Caco-2 (cell line): Measurements from ENCODE around the gene COQ5. TPM values are rescaled to one million over a fixed set of nuclear protein-coding genes. Genes with fewer than 3 reads are reported as not detected.
A peak's percentile ranks its signal among the peaks of the same experiment; 100 is the strongest.

ENCODE experiments used
- BruUV-seq: library from RNA; stranded (reverse); fragments of 400-500 nt; replicated peaks from 2 replicates; lab custom pipeline; 2021; lab: Mats Ljungman, UMichigan
- CTCF ChIA-PET: fragments of 300-600 bp; sonication (Branson Sonifier 250); formaldehyde crosslinking; loops from one replicate; lab custom pipeline; 2022; ENCODE audit warnings: antibody characterized with exemption; lab: Charles Lee
- POLR2A ChIA-PET: fragments of 300-600 bp; sonication (Branson Sonifier 250); formaldehyde crosslinking; loops from one replicate; lab custom pipeline; 2022; ENCODE audit warnings: antibody characterized with exemption; lab: Charles Lee
- DNase-seq, 2 experiments: peaks; one replicate each; pipeline versions ENCODE4 v3.0.0 to v3.0.0-alpha.2; 2020 to 2022
- H3K27me3 ChIP-seq: replicated peaks from 2 replicates; pipeline ENCODE4 v1.6.0; 2011; ENCODE audit warnings: low read length; ENCODE audit not compliant: control insufficient read depth, insufficient read depth
- H3K36me3 ChIP-seq: 2 replicates; pipeline ENCODE4 v1.5.1; 2011; ENCODE audit warnings: low read length; ENCODE audit not compliant: control insufficient read depth, insufficient read depth
- H3K4me1 ChIP-seq: fragments of 250-450 bp; sonication (Bioruptor Pico); 2 replicates; pipeline ENCODE4 v1.5.1; 2020; ENCODE audit warnings: mild to moderate bottlenecking
- H3K4me3 ChIP-seq: 2 replicates; pipeline ENCODE4 v1.5.1; 2011; ENCODE audit warnings: low read depth, mild to moderate bottlenecking, control low read depth, low read length
- H3K9me3 ChIP-seq: fragments of 250-450 bp; sonication (Bioruptor Pico); 2 replicates; pipeline ENCODE4 v1.5.1; 2020; ENCODE audit warnings: mild to moderate bottlenecking, moderate library complexity
- H3K27ac Mint-ChIP-seq: one replicate; pipeline ENCODE4 v1.8.0; 2022; ENCODE audit warnings: mixed read lengths; ENCODE audit not compliant: unreplicated experiment
- H3K27me3 Mint-ChIP-seq: one replicate; pipeline ENCODE4 v1.8.0; 2022; ENCODE audit warnings: mixed read lengths; ENCODE audit not compliant: insufficient read depth, unreplicated experiment
- H3K36me3 Mint-ChIP-seq: one replicate; pipeline ENCODE4 v1.8.0; 2022; ENCODE audit warnings: mild to moderate bottlenecking, mixed read lengths; ENCODE audit not compliant: insufficient read depth, unreplicated experiment
- H3K4me1 Mint-ChIP-seq: one replicate; pipeline ENCODE4 v1.8.0; 2022; ENCODE audit warnings: low read depth, mixed read lengths; ENCODE audit not compliant: unreplicated experiment
- H3K4me3 Mint-ChIP-seq: one replicate; pipeline ENCODE4 v1.8.0; 2022; ENCODE audit warnings: mild to moderate bottlenecking, moderate library complexity, mixed read lengths; ENCODE audit not compliant: unreplicated experiment
- H3K9me3 Mint-ChIP-seq: one replicate; pipeline ENCODE4 v1.8.0; 2022; ENCODE audit warnings: mixed read lengths; ENCODE audit not compliant: unreplicated experiment
- intact Hi-C: fragments of 100-400 bp; cut with micrococcal nuclease; formaldehyde crosslinking; loops from one replicate; pipeline ENCODE4 v1.10.0; 2022; ENCODE audit not compliant: unreplicated experiment
- total RNA-seq: library from RNA; stranded (reverse); gene quantifications from 2 replicates; pipeline ENCODE4 v1.2.3, GENCODE V29; 2022
- TF ChIP-seq, protein P1 (sequence below), 2 experiments: fragments of 200-600 bp in 1 of 2; IDR thresholded peaks; 1 replicate in 1 of 2; 2 replicates in 1 of 2; pipeline versions ENCODE4 v1.5.1 to v1.8.0; 2011 to 2022; ENCODE audit warnings: antibody characterized with exemption in 1 of 2, control low read depth in 1 of 2, inconsistent platforms in 1 of 2, low read depth in 1 of 2, low read length in 1 of 2, mild to moderate bottlenecking in 1 of 2, moderate library complexity in 1 of 2; ENCODE audit not compliant: insufficient read depth in 1 of 2, severe bottlenecking in 1 of 2, unreplicated experiment in 1 of 2

The COQ5 gene
- total RNA-seq, 1 experiment from 2014 or later: 20.7 TPM

DNA sequence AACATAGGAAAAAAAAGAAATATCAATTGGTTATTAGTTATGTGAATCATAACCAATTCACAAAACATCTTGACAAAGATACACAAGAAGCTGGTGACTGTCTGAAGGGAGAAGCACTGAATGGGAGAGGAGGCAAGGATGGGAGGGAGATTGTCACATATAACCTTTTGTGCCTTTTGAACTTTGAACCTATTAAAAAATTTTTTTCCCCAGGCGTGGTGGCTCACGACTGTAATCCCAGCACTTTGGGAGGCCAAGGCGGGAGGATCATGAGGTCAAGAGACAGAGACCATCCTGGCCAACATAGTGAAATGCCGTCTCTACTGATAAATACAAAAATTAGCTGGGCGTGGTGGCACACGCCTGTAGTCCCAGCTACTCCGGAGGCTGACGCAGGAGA, 20.4 kb downstream of the COQ5 start:
- ChIA-PET CTCF (interaction anchor here (0.7 to 0.8 kb wide), 2 partner anchors 14 to 273 kb away, joined by 3 to 6 read pairs; no protein-coding TSS in a partner anchor), POLR2A (no interaction called here)
- H3K4me3 ChIP-seq: no peak overlapping the region
- no peaks in the 10 kb centered on the region for H3K36me3 ChIP-seq
- peaks cover 7% of the 10 kb centered on the region; the same call in 1 of the 2 replicates for H3K4me1 ChIP-seq
- H3K9me3 ChIP-seq: no peaks in the 10 kb centered on the region
- Mint-ChIP-seq H3K9me3 (no peaks in the 10 kb centered on the region), H3K4me1 (peaks cover 7% of the 10 kb centered on the region), H3K4me3 (no peak overlapping the region), H3K27me3 (no peaks in the 10 kb centered on the region), H3K36me3 (peaks cover 6% of the 10 kb centered on the region), H3K27ac (no peak overlapping the region)
- TF ChIP-seq, protein P1, sequence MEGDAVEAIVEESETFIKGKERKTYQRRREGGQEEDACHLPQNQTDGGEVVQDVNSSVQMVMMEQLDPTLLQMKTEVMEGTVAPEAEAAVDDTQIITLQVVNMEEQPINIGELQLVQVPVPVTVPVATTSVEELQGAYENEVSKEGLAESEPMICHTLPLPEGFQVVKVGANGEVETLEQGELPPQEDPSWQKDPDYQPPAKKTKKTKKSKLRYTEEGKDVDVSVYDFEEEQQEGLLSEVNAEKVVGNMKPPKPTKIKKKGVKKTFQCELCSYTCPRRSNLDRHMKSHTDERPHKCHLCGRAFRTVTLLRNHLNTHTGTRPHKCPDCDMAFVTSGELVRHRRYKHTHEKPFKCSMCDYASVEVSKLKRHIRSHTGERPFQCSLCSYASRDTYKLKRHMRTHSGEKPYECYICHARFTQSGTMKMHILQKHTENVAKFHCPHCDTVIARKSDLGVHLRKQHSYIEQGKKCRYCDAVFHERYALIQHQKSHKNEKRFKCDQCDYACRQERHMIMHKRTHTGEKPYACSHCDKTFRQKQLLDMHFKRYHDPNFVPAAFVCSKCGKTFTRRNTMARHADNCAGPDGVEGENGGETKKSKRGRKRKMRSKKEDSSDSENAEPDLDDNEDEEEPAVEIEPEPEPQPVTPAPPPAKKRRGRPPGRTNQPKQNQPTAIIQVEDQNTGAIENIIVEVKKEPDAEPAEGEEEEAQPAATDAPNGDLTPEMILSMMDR (IDR thresholded peaks at IDR 0.05; ENCODE audit: insufficient read depth in 1 of 2, low read depth in 1 of 2, low read length in 1 of 2, severe bottlenecking in 1 of 2, unreplicated experiment in 1 of 2): no peak
- peak in 1 of 2 experiments; percentile 14 for DNase-seq
- no TSS peak for BruUV-seq
- intact Hi-C loops: no loop called here
- H3K27me3 ChIP-seq: no peaks in the 10 kb centered on the region

DNA sequence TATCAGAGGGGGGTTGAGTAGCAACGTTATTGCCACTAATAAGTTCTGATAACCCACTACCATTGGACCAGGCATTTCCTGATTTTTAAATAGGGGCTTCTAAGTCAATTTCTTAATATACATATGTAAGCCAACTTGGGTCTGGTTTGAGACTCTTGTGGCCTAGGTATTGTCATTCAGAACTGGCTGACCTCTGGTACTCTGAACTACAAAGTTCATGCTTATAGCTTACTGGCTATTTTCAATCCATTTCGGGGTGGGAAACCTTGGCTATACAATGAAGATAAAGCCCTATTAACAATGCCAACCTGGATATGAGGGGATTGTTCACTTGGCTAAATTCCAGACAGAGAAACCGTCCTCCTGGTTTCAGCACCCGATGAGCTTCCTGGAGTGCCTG, 24.4 kb downstream of the COQ5 start:
- DNase-seq: no peak
- H3K36me3 Mint-ChIP-seq: peaks cover 22% of the 10 kb centered on the region
- H3K27ac Mint-ChIP-seq: no peak overlapping the region
- H3K4me1 ChIP-seq: peaks cover 7% of the 10 kb centered on the region; the same call in 1 of the 2 replicates
- no peaks in the 10 kb centered on the region for H3K9me3 ChIP-seq
- H3K27me3 ChIP-seq: no peaks in the 10 kb centered on the region
- TF ChIP-seq, protein P1 (IDR thresholded peaks at IDR 0.05; ENCODE audit: insufficient read depth in 1 of 2, low read depth in 1 of 2, low read length in 1 of 2, severe bottlenecking in 1 of 2, unreplicated experiment in 1 of 2): no peak
- no peak overlapping the region for H3K4me3 Mint-ChIP-seq
- H3K4me1 Mint-ChIP-seq: peaks cover 3% of the 10 kb centered on the region
- POLR2A ChIA-PET: no interaction called here
- BruUV-seq: no TSS peak
- H3K4me3 ChIP-seq: no peak overlapping the region
- CTCF ChIA-PET: no interaction called here
- H3K9me3 Mint-ChIP-seq: no peaks in the 10 kb centered on the region
- intact Hi-C loops: no loop called here
- no peaks in the 10 kb centered on the region for H3K27me3 Mint-ChIP-seq
- peaks cover 2% of the 10 kb centered on the region; the same call in 1 of the 2 replicates for H3K36me3 ChIP-seq

DNA sequence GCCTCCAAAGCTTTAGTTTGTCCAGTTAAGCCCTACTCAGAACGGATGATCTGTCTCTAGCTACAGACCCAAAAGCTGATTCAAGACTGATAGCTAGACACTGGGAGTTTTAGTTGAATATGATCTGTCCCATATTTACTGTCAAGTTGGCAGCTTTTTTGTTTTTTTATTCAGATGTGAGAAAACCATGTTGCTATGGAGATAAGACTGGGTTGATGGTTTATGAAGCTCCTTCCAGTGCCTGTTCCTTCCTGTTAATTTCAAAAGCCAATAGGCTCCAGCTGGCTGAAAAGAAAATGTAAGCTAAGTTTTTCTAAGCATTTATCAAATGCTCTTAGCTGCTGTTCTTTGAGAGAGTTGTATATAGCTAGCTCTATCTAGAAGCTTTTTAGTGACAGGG, 28.4 kb downstream of the COQ5 start:
- H3K4me1 ChIP-seq: peaks cover 11% of the 10 kb centered on the region
- no peak overlapping the region for H3K4me3 ChIP-seq
- H3K36me3 Mint-ChIP-seq: peaks cover 56% of the 10 kb centered on the region
- H3K9me3 Mint-ChIP-seq: no peaks in the 10 kb centered on the region
- H3K4me3 Mint-ChIP-seq: no peak overlapping the region
- intact Hi-C loops: no loop called here
- CTCF ChIA-PET: interaction anchor here (0.6 kb wide), 1 partner anchor 66 kb away, joined by 3 read pairs; no protein-coding TSS in a partner anchor
- H3K9me3 ChIP-seq: no peaks in the 10 kb centered on the region
- POLR2A ChIA-PET: no interaction called here
- no peaks in the 10 kb centered on the region for H3K27me3 ChIP-seq
- H3K27me3 Mint-ChIP-seq: no peaks in the 10 kb centered on the region
- no peak overlapping the region for H3K27ac Mint-ChIP-seq
- peaks cover 3% of the 10 kb centered on the region for H3K36me3 ChIP-seq
- TF ChIP-seq, protein P1 (IDR thresholded peaks at IDR 0.05; ENCODE audit: insufficient read depth in 1 of 2, low read depth in 1 of 2, low read length in 1 of 2, severe bottlenecking in 1 of 2, unreplicated experiment in 1 of 2): no peak
- DNase-seq: no peak
- H3K4me1 Mint-ChIP-seq: peaks cover 12% of the 10 kb centered on the region
- BruUV-seq: no TSS peak
